Fibroblast of lung (primary cell): ENCODE measurements around the gene MRPL19. TPM values are rescaled to one million over a fixed set of nuclear protein-coding genes. Genes with fewer than 3 reads are reported as not detected.

ENCODE experiments used
- DNase-seq, 2 donors: peaks; one replicate each; pipeline versions ENCODE4 v3.0.0 to v3.0.0-alpha.2; 2010; ENCODE audit warnings: low read depth in 2 of 2
- H2AFZ ChIP-seq: 2 replicates; pipeline ENCODE4 v1.5.1; 2012; ENCODE audit warnings: low read length, control low read depth, inconsistent platforms
- H3K27ac ChIP-seq: 2 replicates; pipeline ENCODE4 v1.5.1; 2011; ENCODE audit warnings: low read length, control low read depth; ENCODE audit not compliant: insufficient read depth
- H3K27me3 ChIP-seq: 2 replicates; pipeline ENCODE4 v1.5.1; 2011; ENCODE audit warnings: mild to moderate bottlenecking, low read length; ENCODE audit not compliant: control insufficient read depth, insufficient read depth
- H3K36me3 ChIP-seq: 2 replicates; pipeline ENCODE4 v1.5.1; 2011; ENCODE audit warnings: low read length; ENCODE audit not compliant: control insufficient read depth, insufficient read depth
- H3K4me1 ChIP-seq: 2 replicates; pipeline ENCODE4 v1.5.1; 2011; ENCODE audit warnings: low read length; ENCODE audit not compliant: control insufficient read depth, insufficient read depth; ENCODE audit errors: extremely low read depth
- H3K4me2 ChIP-seq: 2 replicates; pipeline ENCODE4 v1.5.1; 2011; ENCODE audit warnings: low read length, control low read depth; ENCODE audit not compliant: insufficient read depth; ENCODE audit errors: extremely low read depth
- H3K4me3 ChIP-seq, 4 experiments: fragments of 200-600 bp in 1 of 4; sonication (generic) in 1 of 4; replicated peaks in 1 of 4; 2 replicates each; pipeline ENCODE4 v1.5.1; 2011 to 2016; ENCODE audit warnings: low read length in 4 of 4, low read depth in 3 of 4, mild to moderate bottlenecking in 3 of 4, control low read depth in 2 of 4, inconsistent platforms in 1 of 4, mixed read lengths in 1 of 4; ENCODE audit not compliant: insufficient read depth in 1 of 4; ENCODE audit errors: control extremely low read depth in 1 of 4
- H3K79me2 ChIP-seq: 2 replicates; pipeline ENCODE4 v1.5.1; 2012; ENCODE audit warnings: mild to moderate bottlenecking, low read length, inconsistent platforms; ENCODE audit not compliant: control insufficient read depth, insufficient read depth
- H3K9ac ChIP-seq: 2 replicates; pipeline ENCODE4 v1.5.1; 2011; ENCODE audit warnings: mild to moderate bottlenecking, low read length, control low read depth; ENCODE audit not compliant: insufficient read depth
- H3K9me3 ChIP-seq: 2 replicates; pipeline ENCODE4 v1.5.1; 2012; ENCODE audit warnings: low read depth, low read length; ENCODE audit not compliant: control insufficient read depth, insufficient read depth
- H4K20me1 ChIP-seq: 2 replicates; pipeline ENCODE4 v1.5.1; 2011; ENCODE audit warnings: low read length; ENCODE audit not compliant: control insufficient read depth, insufficient read depth; ENCODE audit errors: extremely low read depth
- EZH2 ChIP-seq: IDR thresholded peaks from 2 replicates; pipeline ENCODE4 v1.5.1; 2012; ENCODE audit warnings: low read length, control low read depth, mild to moderate bottlenecking; ENCODE audit errors: missing control alignments
- polyA plus RNA-seq, 2 donors: library from polyadenylated mRNA; depleted of rRNA in 1 of 2; stranded (reverse) in 1 of 2; unstranded in 1 of 2; fragments of >200 nt; gene quantifications; 2 replicates each; pipeline ENCODE4 v1.2.1, GENCODE V29; 2011 to 2012; ENCODE audit warnings: missing spikeins in 1 of 2
- total RNA-seq: library from RNA; depleted of rRNA; stranded (reverse); fragments of >200 nt; gene quantifications from 2 replicates; pipeline ENCODE4 v1.2.1, GENCODE V29; 2014
- TF ChIP-seq, protein P1 (sequence below), 2 donors: IDR thresholded peaks in 1 of 2; conservative IDR thresholded peaks in 1 of 2; 1 replicate in 1 of 2; 2 replicates in 1 of 2; pipeline ENCODE4 v1.5.1; 2011 to 2012; ENCODE audit warnings: low read length in 2 of 2, control low read depth in 1 of 2, inconsistent platforms in 1 of 2, low read depth in 1 of 2, mild to moderate bottlenecking in 1 of 2

Gene MRPL19
- total and polyA plus RNA-seq, 2 donors (not counting 1 experiment from before 2014, with no cell fraction given): 36.2 to 39.3 TPM

DNA sequence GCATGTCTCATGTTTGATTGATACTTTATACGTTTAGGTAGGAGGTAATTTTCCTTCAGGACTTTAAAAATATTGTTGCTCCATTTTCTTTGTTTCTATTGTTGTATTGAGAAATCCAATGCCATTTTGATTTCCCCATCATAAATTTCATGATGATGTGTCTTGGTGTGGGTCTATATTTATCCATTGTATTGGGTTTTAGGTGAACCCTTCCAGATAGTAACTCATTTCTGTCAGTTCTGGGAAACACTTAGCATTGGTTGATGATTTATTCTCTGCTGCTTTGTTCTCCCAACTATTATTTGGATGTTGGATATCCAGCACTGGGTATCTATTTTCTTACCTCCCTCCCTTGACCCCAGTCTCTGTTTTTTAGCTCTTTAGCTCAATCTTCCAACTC lies 10.0 kb downstream of the MRPL19 start:
- Histone ChIP-seq H3K27ac (no peak overlapping the region), H3K79me2 (no peaks in the 10 kb centered on the region), H2AFZ (no peak overlapping the region), H3K9ac (no peak overlapping the region), H3K9me3 (no peaks in the 10 kb centered on the region), H3K36me3 (peaks cover 2% of the 10 kb centered on the region), H3K4me3 (no peak overlapping the region), H3K4me2 (no peak overlapping the region), H3K4me1 (no peaks in the 10 kb centered on the region), H3K27me3 (no peaks in the 10 kb centered on the region), H4K20me1 (no peaks in the 10 kb centered on the region)
- no peak for DNase-seq
- TF ChIP-seq, protein P1, sequence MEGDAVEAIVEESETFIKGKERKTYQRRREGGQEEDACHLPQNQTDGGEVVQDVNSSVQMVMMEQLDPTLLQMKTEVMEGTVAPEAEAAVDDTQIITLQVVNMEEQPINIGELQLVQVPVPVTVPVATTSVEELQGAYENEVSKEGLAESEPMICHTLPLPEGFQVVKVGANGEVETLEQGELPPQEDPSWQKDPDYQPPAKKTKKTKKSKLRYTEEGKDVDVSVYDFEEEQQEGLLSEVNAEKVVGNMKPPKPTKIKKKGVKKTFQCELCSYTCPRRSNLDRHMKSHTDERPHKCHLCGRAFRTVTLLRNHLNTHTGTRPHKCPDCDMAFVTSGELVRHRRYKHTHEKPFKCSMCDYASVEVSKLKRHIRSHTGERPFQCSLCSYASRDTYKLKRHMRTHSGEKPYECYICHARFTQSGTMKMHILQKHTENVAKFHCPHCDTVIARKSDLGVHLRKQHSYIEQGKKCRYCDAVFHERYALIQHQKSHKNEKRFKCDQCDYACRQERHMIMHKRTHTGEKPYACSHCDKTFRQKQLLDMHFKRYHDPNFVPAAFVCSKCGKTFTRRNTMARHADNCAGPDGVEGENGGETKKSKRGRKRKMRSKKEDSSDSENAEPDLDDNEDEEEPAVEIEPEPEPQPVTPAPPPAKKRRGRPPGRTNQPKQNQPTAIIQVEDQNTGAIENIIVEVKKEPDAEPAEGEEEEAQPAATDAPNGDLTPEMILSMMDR (conservative IDR thresholded peaks at IDR 0.05 in 1 of 2, IDR thresholded peaks at IDR 0.05 in 1 of 2; ENCODE audit: low read depth in 1 of 2, low read length in 2 of 2): no peak
- TF ChIP-seq EZH2: no peak

DNA sequence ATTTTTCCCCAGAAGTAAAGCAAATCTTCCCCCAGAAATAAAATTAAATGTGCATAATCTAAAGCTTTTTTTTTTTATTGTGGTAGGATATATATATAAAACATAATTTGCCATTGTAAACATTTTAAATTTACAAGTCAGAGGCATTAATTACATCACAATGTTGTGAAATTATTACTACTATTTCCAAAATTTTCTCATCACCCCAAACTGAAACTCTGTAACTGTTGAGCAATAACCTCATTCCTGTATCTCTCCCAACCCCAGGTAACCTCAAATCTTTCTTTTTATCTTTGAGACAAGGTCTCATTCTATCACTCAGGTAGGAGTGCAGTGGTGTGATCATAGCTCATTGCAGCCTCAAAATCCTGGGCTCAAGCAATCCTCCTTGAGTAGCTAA lies 11.2 kb downstream of the MRPL19 start:
- Histone ChIP-seq H3K4me3 (no peak overlapping the region), H3K9ac (no peak overlapping the region), H3K79me2 (no peaks in the 10 kb centered on the region), H3K4me2 (no peak overlapping the region), H2AFZ (no peak overlapping the region), H3K36me3 (peaks cover 2% of the 10 kb centered on the region), H3K27ac (no peak overlapping the region), H3K27me3 (no peaks in the 10 kb centered on the region), H3K9me3 (no peaks in the 10 kb centered on the region), H3K4me1 (no peaks in the 10 kb centered on the region), H4K20me1 (no peaks in the 10 kb centered on the region)
- TF ChIP-seq, protein P1 (conservative IDR thresholded peaks at IDR 0.05 in 1 of 2, IDR thresholded peaks at IDR 0.05 in 1 of 2; ENCODE audit: low read depth in 1 of 2, low read length in 2 of 2): no peak
- no peak for DNase-seq

DNA sequence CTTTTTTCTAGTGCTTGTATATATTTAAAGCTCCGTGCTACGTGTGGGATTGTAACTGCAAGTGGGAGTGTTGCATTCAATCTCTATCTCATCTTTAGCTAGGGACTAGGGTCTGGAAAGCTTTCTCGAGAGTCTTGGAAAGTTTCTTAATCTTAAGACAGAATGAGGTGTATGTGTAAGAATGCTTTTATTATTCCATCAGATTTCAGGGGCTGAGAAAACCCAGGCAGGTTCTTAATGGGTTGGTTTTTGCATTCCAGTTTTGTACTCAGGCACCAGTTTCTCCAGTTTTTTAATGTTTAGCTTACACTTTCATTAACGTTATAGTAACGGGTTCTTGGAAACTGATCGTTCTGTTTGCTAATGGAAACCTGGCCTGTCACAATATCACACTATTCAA lies 20.3 kb downstream of the MRPL19 start:
- no peaks in the 10 kb centered on the region for H3K27me3 ChIP-seq
- H3K27ac ChIP-seq: no peak overlapping the region
- H4K20me1 ChIP-seq: no peaks in the 10 kb centered on the region
- H3K36me3 ChIP-seq: no peaks in the 10 kb centered on the region
- no peak overlapping the region for H2AFZ ChIP-seq
- H3K9me3 ChIP-seq: no peaks in the 10 kb centered on the region
- no peaks in the 10 kb centered on the region for H3K79me2 ChIP-seq
- TF ChIP-seq, protein P1 (conservative IDR thresholded peaks at IDR 0.05 in 1 of 2, IDR thresholded peaks at IDR 0.05 in 1 of 2; ENCODE audit: low read depth in 1 of 2, low read length in 2 of 2): no peak
- TF ChIP-seq EZH2: no peak
- H3K4me2 ChIP-seq: no peak overlapping the region
- H3K4me1 ChIP-seq: no peaks in the 10 kb centered on the region
- DNase-seq: no peak
- H3K9ac ChIP-seq: no peak overlapping the region
- no peak overlapping the region for H3K4me3 ChIP-seq
